Liver (tissue), 3 donors: ENCODE measurements around the gene LPXN.

Experiments used
- CTCF ChIP-seq: fragments of 150-350 bp; IDR thresholded peaks from 2 replicates; pipeline ENCODE4 v1.5.1; 2017; ENCODE audit warnings: improper control_type of control experiment, low read depth, low read length; ENCODE audit not compliant: missing input control
- GABPA ChIP-seq, 2 donors: IDR thresholded peaks in 1 of 2; conservative IDR thresholded peaks in 1 of 2; 2 replicates each; pipeline ENCODE4 v1.6.1; 2016; ENCODE audit warnings: antibody characterized with exemption in 2 of 2, mild to moderate bottlenecking in 1 of 2, moderate library complexity in 1 of 2
- HNF4G ChIP-seq: IDR thresholded peaks from 2 replicates; pipeline ENCODE4 v1.6.1; 2016; ENCODE audit warnings: antibody characterized with exemption
- MAX ChIP-seq: IDR thresholded peaks from 2 replicates; pipeline ENCODE4 v1.6.1; 2016; ENCODE audit warnings: antibody characterized with exemption
- REST ChIP-seq: IDR thresholded peaks from 2 replicates; pipeline ENCODE4 v1.6.1; 2016; ENCODE audit warnings: antibody characterized with exemption, mild to moderate bottlenecking
- SP1 ChIP-seq: IDR thresholded peaks from 2 replicates; pipeline ENCODE4 v1.6.1; 2018; ENCODE audit warnings: antibody characterized with exemption, mild to moderate bottlenecking
- TAF1 ChIP-seq: conservative IDR thresholded peaks from 2 replicates; pipeline ENCODE4 v1.6.1; 2016; ENCODE audit warnings: antibody characterized with exemption, mild to moderate bottlenecking
- donor health status: healthy.
- donor health status: healthy.

GRCh38 chr11:58531865-58532341, 43.8 kb downstream of the LPXN start:
- no peak for TF ChIP-seq MAX
- TF ChIP-seq TAF1 = no peak
- TF ChIP-seq CTCF = no peak
- TF ChIP-seq GABPA (IDR thresholded peaks at IDR 0.05 in 1 of 2, conservative IDR thresholded peaks at IDR 0.05 in 1 of 2) = no peak
- TF ChIP-seq REST = no peak
- TF ChIP-seq SP1 = no peak
- no peak for TF ChIP-seq HNF4G
